B cell (primary cell): Measurements from ENCODE around the gene PSD4.

ENCODE experiments used
- CTCF ChIP-seq: fragments of 200-600 bp; IDR thresholded peaks from one replicate; pipeline ENCODE4 v1.8.0; 2022; ENCODE audit warnings: antibody characterized with exemption, mild to moderate bottlenecking
- EZH2 ChIP-seq: IDR thresholded peaks from 2 replicates; pipeline ENCODE4 v1.6.1; 2012; ENCODE audit warnings: borderline replicate concordance, low read depth, mild to moderate bottlenecking, moderate library complexity, low read length; ENCODE audit not compliant: insufficient read depth, poor library complexity, severe bottlenecking

- TF ChIP-seq CTCF, result no peak
- TF ChIP-seq EZH2, result no peak
Observed at GRCh38 chr2:113257516-113258264, 83.9 kb downstream of the PSD4 start.
